Ishikawa (cell line): Measurements from ENCODE around the gene IMMP2L.

Experiments
- EP300 ChIP-seq: IDR thresholded peaks from 2 replicates; pipeline ENCODE4 v1.6.1; 2012; ENCODE audit warnings: borderline replicate concordance
- NFIC ChIP-seq: IDR thresholded peaks from 2 replicates; pipeline ENCODE4 v1.6.1; 2012
- RAD21 ChIP-seq: IDR thresholded peaks from 2 replicates; pipeline ENCODE4 v1.6.1; 2012; ENCODE audit warnings: low read depth
- YY1 ChIP-seq: IDR thresholded peaks from 2 replicates; pipeline ENCODE4 v1.6.1; 2012; ENCODE audit warnings: low read depth
- TF ChIP-seq, protein P1 (sequence below): IDR thresholded peaks from 2 replicates; pipeline ENCODE4 v1.6.1; 2012; ENCODE audit warnings: low read depth, mild to moderate bottlenecking

DNA sequence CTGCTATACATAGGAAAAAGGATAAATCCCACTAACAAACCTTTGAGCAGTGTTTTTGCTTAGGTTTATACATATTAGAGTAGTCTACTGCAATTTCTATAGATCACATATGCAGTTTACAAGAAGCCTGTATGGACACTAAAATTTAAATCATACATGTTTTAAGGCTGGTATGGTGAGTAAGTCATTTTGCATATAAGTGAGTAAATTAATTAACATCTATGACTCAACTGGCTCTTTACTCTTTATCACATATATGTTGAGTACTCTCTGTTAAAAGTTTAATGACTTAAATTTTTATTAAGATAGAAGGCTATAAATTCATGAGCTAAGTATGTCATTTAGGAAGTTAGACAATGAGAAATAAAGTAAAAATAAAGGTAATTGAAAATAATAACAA is 402.0 kb downstream of the IMMP2L start:
- TF ChIP-seq RAD21 (no peak), NFIC (no peak), EP300 (no peak), YY1 (no peak)
- TF ChIP-seq, protein P1, sequence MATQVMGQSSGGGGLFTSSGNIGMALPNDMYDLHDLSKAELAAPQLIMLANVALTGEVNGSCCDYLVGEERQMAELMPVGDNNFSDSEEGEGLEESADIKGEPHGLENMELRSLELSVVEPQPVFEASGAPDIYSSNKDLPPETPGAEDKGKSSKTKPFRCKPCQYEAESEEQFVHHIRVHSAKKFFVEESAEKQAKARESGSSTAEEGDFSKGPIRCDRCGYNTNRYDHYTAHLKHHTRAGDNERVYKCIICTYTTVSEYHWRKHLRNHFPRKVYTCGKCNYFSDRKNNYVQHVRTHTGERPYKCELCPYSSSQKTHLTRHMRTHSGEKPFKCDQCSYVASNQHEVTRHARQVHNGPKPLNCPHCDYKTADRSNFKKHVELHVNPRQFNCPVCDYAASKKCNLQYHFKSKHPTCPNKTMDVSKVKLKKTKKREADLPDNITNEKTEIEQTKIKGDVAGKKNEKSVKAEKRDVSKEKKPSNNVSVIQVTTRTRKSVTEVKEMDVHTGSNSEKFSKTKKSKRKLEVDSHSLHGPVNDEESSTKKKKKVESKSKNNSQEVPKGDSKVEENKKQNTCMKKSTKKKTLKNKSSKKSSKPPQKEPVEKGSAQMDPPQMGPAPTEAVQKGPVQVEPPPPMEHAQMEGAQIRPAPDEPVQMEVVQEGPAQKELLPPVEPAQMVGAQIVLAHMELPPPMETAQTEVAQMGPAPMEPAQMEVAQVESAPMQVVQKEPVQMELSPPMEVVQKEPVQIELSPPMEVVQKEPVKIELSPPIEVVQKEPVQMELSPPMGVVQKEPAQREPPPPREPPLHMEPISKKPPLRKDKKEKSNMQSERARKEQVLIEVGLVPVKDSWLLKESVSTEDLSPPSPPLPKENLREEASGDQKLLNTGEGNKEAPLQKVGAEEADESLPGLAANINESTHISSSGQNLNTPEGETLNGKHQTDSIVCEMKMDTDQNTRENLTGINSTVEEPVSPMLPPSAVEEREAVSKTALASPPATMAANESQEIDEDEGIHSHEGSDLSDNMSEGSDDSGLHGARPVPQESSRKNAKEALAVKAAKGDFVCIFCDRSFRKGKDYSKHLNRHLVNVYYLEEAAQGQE = no peak
